ENCODE data around the gene GRAMD2A.

DNA sequence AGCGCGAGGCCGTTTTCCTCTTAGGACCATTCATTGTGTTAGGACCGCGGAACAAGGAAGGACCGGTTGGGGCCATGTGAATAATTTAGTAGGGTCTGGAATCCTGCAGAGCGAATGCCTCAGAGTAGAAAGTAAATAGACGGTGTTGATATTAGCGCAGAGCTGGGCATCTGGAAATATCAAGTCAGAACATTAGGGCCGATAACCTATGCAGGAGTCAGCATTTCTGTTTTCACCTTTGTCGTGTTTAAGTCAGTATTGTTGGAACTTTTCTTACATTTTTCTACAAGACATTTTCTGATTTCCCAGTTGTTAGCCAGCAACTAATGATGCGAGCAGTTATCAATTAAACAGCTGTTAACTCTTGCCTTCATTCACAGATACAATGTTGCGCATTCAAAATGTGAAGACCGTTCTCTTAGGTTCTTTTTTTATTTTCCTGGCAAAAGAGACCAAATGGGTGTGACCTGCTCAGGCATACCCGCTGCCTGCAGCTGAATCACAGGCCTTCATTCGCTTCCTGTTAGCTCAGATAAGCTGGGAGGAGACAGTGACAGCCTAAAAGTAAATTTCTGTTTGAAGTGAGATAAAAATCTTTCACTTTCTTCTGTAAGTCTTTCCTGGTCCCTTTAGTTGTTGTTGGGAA lies 34.4 kb upstream of the GRAMD2A start:
- TF ChIP-seq, protein P1, sequence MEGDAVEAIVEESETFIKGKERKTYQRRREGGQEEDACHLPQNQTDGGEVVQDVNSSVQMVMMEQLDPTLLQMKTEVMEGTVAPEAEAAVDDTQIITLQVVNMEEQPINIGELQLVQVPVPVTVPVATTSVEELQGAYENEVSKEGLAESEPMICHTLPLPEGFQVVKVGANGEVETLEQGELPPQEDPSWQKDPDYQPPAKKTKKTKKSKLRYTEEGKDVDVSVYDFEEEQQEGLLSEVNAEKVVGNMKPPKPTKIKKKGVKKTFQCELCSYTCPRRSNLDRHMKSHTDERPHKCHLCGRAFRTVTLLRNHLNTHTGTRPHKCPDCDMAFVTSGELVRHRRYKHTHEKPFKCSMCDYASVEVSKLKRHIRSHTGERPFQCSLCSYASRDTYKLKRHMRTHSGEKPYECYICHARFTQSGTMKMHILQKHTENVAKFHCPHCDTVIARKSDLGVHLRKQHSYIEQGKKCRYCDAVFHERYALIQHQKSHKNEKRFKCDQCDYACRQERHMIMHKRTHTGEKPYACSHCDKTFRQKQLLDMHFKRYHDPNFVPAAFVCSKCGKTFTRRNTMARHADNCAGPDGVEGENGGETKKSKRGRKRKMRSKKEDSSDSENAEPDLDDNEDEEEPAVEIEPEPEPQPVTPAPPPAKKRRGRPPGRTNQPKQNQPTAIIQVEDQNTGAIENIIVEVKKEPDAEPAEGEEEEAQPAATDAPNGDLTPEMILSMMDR (IDR thresholded peaks at IDR 0.05) = no peak
- no peak for TF ChIP-seq POLR2A (IDR thresholded peaks at IDR 0.05)
